Neuronal stem cell (in vitro differentiated cells): ENCODE results near the gene CCM2L.

Experiments used
- DNase-seq: peaks from one replicate; pipeline ENCODE4 v3.0.0-alpha.2; 2013; ENCODE audit warnings: low spot score
- H2AFZ ChIP-seq: one replicate; pipeline ENCODE4 v1.6.1; 2013; ENCODE audit warnings: mild to moderate bottlenecking, low read length, inconsistent platforms
- H2AK5ac ChIP-seq: 2 replicates; pipeline ENCODE4 v1.6.1; 2013; ENCODE audit warnings: low read depth, mild to moderate bottlenecking, inconsistent platforms, low read length, moderate library complexity, mixed read lengths
- H2BK120ac ChIP-seq: 2 replicates; pipeline ENCODE4 v1.6.1; 2013; ENCODE audit warnings: low read depth, mild to moderate bottlenecking, inconsistent platforms, low read length, moderate library complexity, mixed read lengths
- H2BK12ac ChIP-seq: one replicate; pipeline ENCODE4 v1.6.1; 2013; ENCODE audit warnings: low read length, inconsistent platforms
- H2BK15ac ChIP-seq: 2 replicates; pipeline ENCODE4 v1.6.1; 2013; ENCODE audit warnings: mild to moderate bottlenecking, low read length, inconsistent platforms, mixed read lengths
- H2BK5ac ChIP-seq: one replicate; pipeline ENCODE4 v1.6.1; 2013; ENCODE audit warnings: inconsistent platforms, mild to moderate bottlenecking, low read length, moderate library complexity
- H3K14ac ChIP-seq: one replicate; pipeline ENCODE4 v1.6.1; 2013; ENCODE audit warnings: low read length, inconsistent platforms
- H3K18ac ChIP-seq: 2 replicates; pipeline ENCODE4 v1.6.1; 2013; ENCODE audit warnings: low read length, inconsistent platforms
- H3K23ac ChIP-seq: 2 replicates; pipeline ENCODE4 v1.6.1; 2013; ENCODE audit warnings: low read depth, mild to moderate bottlenecking, mixed read lengths, low read length, inconsistent platforms; ENCODE audit not compliant: poor library complexity
- H3K27ac ChIP-seq: replicated peaks from 3 replicates; pipeline ENCODE4 v1.5.1; 2013; ENCODE audit warnings: low read length, inconsistent platforms
- H3K27me3 ChIP-seq, 3 experiments: 2 replicates each; pipeline ENCODE4 v1.6.1; 2013; ENCODE audit warnings: low read length in 3 of 3, mild to moderate bottlenecking in 2 of 3, inconsistent platforms in 1 of 3, low read depth in 1 of 3, mixed read lengths in 1 of 3, moderate library complexity in 1 of 3; ENCODE audit not compliant: control insufficient read depth in 3 of 3, insufficient read depth in 3 of 3
- H3K36me3 ChIP-seq, 2 donors: replicated peaks in 1 of 2; 2 replicates each; pipeline ENCODE4 v1.6.1; 2013; ENCODE audit warnings: low read length in 2 of 2; ENCODE audit not compliant: control insufficient read depth in 2 of 2, insufficient read depth in 2 of 2
- H3K4ac ChIP-seq: 2 replicates; pipeline ENCODE4 v1.6.1; 2013; ENCODE audit warnings: inconsistent platforms, mild to moderate bottlenecking, low read length, moderate library complexity
- H3K4me1 ChIP-seq, 2 donors: 1 replicate in 1 of 2; 2 replicates in 1 of 2; pipeline ENCODE4 v1.6.1; 2013; ENCODE audit warnings: low read length in 2 of 2, low read depth in 1 of 2; ENCODE audit not compliant: control insufficient read depth in 2 of 2, insufficient read depth in 1 of 2
- H3K4me2 ChIP-seq: one replicate; pipeline ENCODE4 v1.6.1; 2013; ENCODE audit warnings: mild to moderate bottlenecking, low read length, inconsistent platforms; ENCODE audit not compliant: insufficient read depth, poor library complexity, severe bottlenecking
- H3K4me3 ChIP-seq, 2 donors: 2 replicates each; pipeline ENCODE4 v1.5.1; 2013; ENCODE audit warnings: low read length in 2 of 2, mild to moderate bottlenecking in 2 of 2, inconsistent platforms in 1 of 2, moderate library complexity in 1 of 2
- H3K79me1 ChIP-seq: one replicate; pipeline ENCODE4 v1.6.1; 2013; ENCODE audit warnings: low read depth, mild to moderate bottlenecking, inconsistent platforms, low read length, moderate library complexity
- H3K9ac ChIP-seq: one replicate; pipeline ENCODE4 v1.6.1; 2013; ENCODE audit warnings: mild to moderate bottlenecking, low read depth, low read length, inconsistent platforms; ENCODE audit not compliant: poor library complexity
- H3K9me3 ChIP-seq, 2 donors: replicated peaks in 1 of 2; 2 replicates each; pipeline versions ENCODE3 to v1.6.1; 2013; ENCODE audit warnings: low read length in 2 of 2, mild to moderate bottlenecking in 2 of 2, inconsistent platforms in 1 of 2, low read depth in 1 of 2, mixed read lengths in 1 of 2, moderate library complexity in 1 of 2; ENCODE audit not compliant: control insufficient read depth in 2 of 2, insufficient read depth in 1 of 2
- H4K8ac ChIP-seq: one replicate; pipeline ENCODE4 v1.6.1; 2013; ENCODE audit warnings: low read depth, mild to moderate bottlenecking, inconsistent platforms, low read length, moderate library complexity
- H4K91ac ChIP-seq: one replicate; pipeline ENCODE4 v1.6.1; 2013; ENCODE audit warnings: low read length, low read depth, mild to moderate bottlenecking, inconsistent platforms; ENCODE audit not compliant: poor library complexity
- whole genome bisulfite sequencing, 2 donors: extraction: QIAGEN DNeasy Blood & Tissue Kit; methylation state at CpG; one replicate each; pipeline ENCODE4 v1.1.7; 2013; ENCODE audit warnings: missing lambda C conversion rate in 2 of 2, mixed read lengths in 1 of 2; ENCODE audit not compliant: insufficient read length in 2 of 2, insufficient replicate concordance in 1 of 2; ENCODE audit errors: extremely low coverage in 2 of 2; 5-methylcytosine and 5-hydroxymethylcytosine counted together

Gene CCM2L

GRCh38 chr20:32036716-32037485, 26.7 kb downstream of the CCM2L start:
- H3K18ac ChIP-seq: no peak overlapping the region
- no peak overlapping the region for H3K27ac ChIP-seq
- H3K36me3 ChIP-seq: no peaks in the 10 kb centered on the region
- WGBS, 2 donors: no CpG with 5 or more reads among the region's 10 CpGs
- H2BK5ac ChIP-seq: no peak overlapping the region
- H3K79me1 ChIP-seq: no peaks in the 10 kb centered on the region
- no peak for DNase-seq
- no peak overlapping the region for H2AFZ ChIP-seq
- no peak overlapping the region for H2BK15ac ChIP-seq
- no peaks in the 10 kb centered on the region for H3K9me3 ChIP-seq
- H3K4me1 ChIP-seq: peaks cover 0 to 2% of the 10 kb centered on the region in 2 donors
- no peak overlapping the region for H3K14ac ChIP-seq
- H2BK120ac ChIP-seq: no peak overlapping the region
- H3K23ac ChIP-seq: no peak overlapping the region
- H3K4me3 ChIP-seq: no peak overlapping the region
- no peak overlapping the region for H2AK5ac ChIP-seq
- no peak overlapping the region for H4K8ac ChIP-seq
- H3K4ac ChIP-seq: no peak overlapping the region
- H3K9ac ChIP-seq: no peak overlapping the region
- H3K27me3 ChIP-seq: peaks cover 0 to 48% (median 2%) of the 10 kb centered on the region in 3 experiments
- no peak overlapping the region for H3K4me2 ChIP-seq
- no peak overlapping the region for H4K91ac ChIP-seq
- no peak overlapping the region for H2BK12ac ChIP-seq

DNA sequence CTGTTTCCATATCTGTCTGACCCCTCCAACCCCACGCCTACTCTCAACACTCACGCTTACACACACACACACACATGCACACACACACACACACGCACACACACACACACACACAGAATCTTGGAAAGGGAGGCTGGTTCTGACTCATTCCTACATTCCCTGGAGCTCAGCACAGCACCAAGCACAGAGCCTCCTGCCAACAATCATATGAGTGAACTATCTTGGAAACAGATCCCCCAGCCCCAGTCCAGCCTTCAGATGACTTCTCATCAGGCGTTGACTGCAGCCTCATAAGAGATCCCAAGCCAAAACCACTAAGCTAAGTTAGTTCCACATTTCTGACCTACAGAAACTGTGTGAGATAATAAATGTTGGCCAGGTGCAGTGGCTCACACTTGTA, 27.7 kb downstream of the CCM2L start:
- H4K8ac ChIP-seq: no peak overlapping the region
- H2AK5ac ChIP-seq: no peak overlapping the region
- H2BK5ac ChIP-seq: no peak overlapping the region
- H3K27me3 ChIP-seq: peaks cover 0 to 50% (median 2%) of the 10 kb centered on the region in 3 experiments
- no peaks in the 10 kb centered on the region for H3K9me3 ChIP-seq
- H2BK12ac ChIP-seq: no peak overlapping the region
- H3K79me1 ChIP-seq: no peaks in the 10 kb centered on the region
- H3K9ac ChIP-seq: no peak overlapping the region
- H2AFZ ChIP-seq: no peak overlapping the region
- H3K18ac ChIP-seq: no peak overlapping the region
- no peak overlapping the region for H3K4me2 ChIP-seq
- WGBS, 2 donors: 100% methylated on average over 2 of the region's 4 CpGs; no CpG with 5 or more reads in 1 of the 2 donors
- H2BK15ac ChIP-seq: no peak overlapping the region
- H2BK120ac ChIP-seq: no peak overlapping the region
- no peaks in the 10 kb centered on the region for H3K36me3 ChIP-seq
- H3K4me3 ChIP-seq: no peak overlapping the region
- no peak for DNase-seq
- no peak overlapping the region for H3K23ac ChIP-seq
- H4K91ac ChIP-seq: no peak overlapping the region
- peaks cover 0 to 2% of the 10 kb centered on the region in 2 donors for H3K4me1 ChIP-seq
- no peak overlapping the region for H3K27ac ChIP-seq
- no peak overlapping the region for H3K4ac ChIP-seq
- H3K14ac ChIP-seq: no peak overlapping the region

- Histone ChIP-seq H3K4ac (no peak overlapping the region), H2BK15ac (no peak overlapping the region), H2AK5ac (no peak overlapping the region), H3K36me3 (no peaks in the 10 kb centered on the region), H2BK5ac (no peak overlapping the region), H3K27me3 (peaks cover 0 to 34% (median 2%) of the 10 kb centered on the region in 3 experiments), H3K9ac (peak overlapping the region; percentile 45), H2BK12ac (no peak overlapping the region), H3K4me2 (no peak overlapping the region), H2AFZ (no peak overlapping the region), H3K4me3 (no peak overlapping the region), H4K8ac (no peak overlapping the region), H3K9me3 (no peaks in the 10 kb centered on the region), H2BK120ac (no peak overlapping the region), H4K91ac (no peak overlapping the region), H3K79me1 (no peaks in the 10 kb centered on the region), H3K27ac (no peak overlapping the region), H3K23ac (no peak overlapping the region), H3K4me1 (peaks cover 0 to 2% of the 10 kb centered on the region in 2 donors), H3K14ac (no peak overlapping the region), H3K18ac (no peak overlapping the region)
- DNase-seq: no peak
- no CpG with 5 or more reads among the region's 10 CpGs for WGBS, 2 donors
Measured at GRCh38 chr20:32040142-32040953, 30.1 kb downstream of the CCM2L start.

- no peak overlapping the region for H3K4me3 ChIP-seq
- no peak overlapping the region for H3K14ac ChIP-seq
- no peak overlapping the region for H2BK15ac ChIP-seq
- no peak overlapping the region for H2BK12ac ChIP-seq
- H3K36me3 ChIP-seq: no peaks in the 10 kb centered on the region
- H4K8ac ChIP-seq: no peak overlapping the region
- peaks cover 0 to 1% of the 10 kb centered on the region in 2 donors for H3K4me1 ChIP-seq
- no peak overlapping the region for H2AFZ ChIP-seq
- no peak overlapping the region for H2BK120ac ChIP-seq
- no peaks in the 10 kb centered on the region for H3K79me1 ChIP-seq
- H3K27me3 ChIP-seq: peaks cover 2 to 39% (median 10%) of the 10 kb centered on the region in 3 experiments
- no peak overlapping the region for H2AK5ac ChIP-seq
- H3K9ac ChIP-seq: no peak overlapping the region
- H3K9me3 ChIP-seq: no peaks in the 10 kb centered on the region
- H2BK5ac ChIP-seq: no peak overlapping the region
- no peak overlapping the region for H3K4me2 ChIP-seq
- H3K27ac ChIP-seq: no peak overlapping the region
- H4K91ac ChIP-seq: no peak overlapping the region
- no peak overlapping the region for H3K18ac ChIP-seq
- no peak overlapping the region for H3K4ac ChIP-seq
- H3K23ac ChIP-seq: no peak overlapping the region
- no CpG with 5 or more reads among the region's 3 CpGs for WGBS, 2 donors
- DNase-seq: no peak
Measured at GRCh38 chr20:32045999-32046398, 35.8 kb downstream of the CCM2L start.
